ENCODE measurements around the gene DUSP5.
A peak's percentile ranks its signal among the peaks of the same experiment; 100 is the strongest.
"Not testable (repeated sequence)": the region's sequence is repeated elsewhere in the genome, so short reads cannot be mapped to it uniquely, and the experiment has no call there.

Gene DUSP5, protein sequence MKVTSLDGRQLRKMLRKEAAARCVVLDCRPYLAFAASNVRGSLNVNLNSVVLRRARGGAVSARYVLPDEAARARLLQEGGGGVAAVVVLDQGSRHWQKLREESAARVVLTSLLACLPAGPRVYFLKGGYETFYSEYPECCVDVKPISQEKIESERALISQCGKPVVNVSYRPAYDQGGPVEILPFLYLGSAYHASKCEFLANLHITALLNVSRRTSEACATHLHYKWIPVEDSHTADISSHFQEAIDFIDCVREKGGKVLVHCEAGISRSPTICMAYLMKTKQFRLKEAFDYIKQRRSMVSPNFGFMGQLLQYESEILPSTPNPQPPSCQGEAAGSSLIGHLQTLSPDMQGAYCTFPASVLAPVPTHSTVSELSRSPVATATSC

DNA sequence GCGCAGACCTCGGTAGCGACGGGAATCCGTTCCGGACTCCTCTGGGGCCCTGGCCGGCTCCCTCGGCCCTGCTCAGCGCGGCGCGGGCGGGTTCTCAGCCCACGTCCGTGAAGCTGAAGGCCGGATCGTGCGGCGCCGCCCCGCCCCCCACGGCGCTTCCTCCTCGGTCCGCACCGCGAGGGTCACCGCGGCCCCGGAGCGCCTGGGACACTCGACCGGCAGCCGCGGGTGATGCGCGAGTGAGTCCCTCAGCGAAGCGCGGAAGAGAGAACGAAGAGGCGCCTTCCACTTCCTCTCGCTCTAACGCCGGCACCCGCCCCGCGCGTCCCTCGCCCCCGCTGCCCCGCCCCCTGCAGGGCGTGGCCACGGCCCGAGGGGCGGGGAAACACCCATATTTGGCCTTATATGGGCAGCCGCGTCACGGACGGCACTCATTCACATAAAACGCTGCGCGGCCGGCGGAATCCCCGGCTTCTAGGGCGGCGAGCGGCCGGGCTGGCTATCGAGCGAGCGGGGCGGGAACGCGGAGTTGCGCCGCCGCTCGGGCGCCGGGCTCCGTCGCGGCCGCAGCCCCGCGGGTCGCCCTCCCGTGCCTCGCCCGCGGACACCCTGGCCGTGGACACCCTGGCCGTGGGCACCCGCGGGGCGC, at the start of gene DUSP5:
TSS of gene DUSP5 (plus strand) at position 470 of the 649 bp plus-strand sequence. CDS start 215 bp downstream, outside the sequence.
- peak; percentile 96 for DNase-seq

DNA sequence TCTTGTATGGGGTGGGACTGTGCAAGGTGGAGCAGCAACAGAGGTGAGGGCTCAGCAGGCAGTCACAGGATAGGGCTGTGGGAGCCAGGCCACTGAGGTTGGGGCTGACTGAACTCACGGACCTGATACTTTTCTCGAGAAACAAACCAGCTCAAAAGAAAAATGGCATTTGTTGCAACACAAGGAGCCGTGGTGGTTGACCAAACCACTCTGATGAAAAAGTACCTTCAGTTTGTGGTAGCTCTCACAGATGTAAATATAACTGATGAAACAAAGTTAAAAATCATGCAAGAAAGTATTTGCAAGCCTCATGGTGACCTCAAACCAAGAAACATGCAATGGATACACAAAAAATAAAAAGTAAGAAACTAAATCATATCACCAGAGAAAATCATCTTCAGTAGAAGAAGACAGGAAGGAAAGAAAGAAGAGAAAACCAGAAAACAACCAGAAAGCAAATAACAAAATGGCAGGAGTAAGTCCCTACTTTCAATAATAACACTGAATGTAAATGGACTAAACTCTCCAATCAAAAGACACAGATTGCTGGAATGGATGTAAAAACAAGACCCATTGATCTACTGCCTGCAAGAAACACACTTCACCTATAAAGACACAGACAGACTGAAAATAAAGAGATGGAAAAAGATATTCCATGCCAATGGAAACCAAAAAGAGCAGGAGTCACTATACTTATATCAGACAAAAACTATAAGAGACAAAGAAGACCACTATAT, 48.9 kb upstream of the DUSP5 start:
- DNase-seq = peak; percentile 66

DNA sequence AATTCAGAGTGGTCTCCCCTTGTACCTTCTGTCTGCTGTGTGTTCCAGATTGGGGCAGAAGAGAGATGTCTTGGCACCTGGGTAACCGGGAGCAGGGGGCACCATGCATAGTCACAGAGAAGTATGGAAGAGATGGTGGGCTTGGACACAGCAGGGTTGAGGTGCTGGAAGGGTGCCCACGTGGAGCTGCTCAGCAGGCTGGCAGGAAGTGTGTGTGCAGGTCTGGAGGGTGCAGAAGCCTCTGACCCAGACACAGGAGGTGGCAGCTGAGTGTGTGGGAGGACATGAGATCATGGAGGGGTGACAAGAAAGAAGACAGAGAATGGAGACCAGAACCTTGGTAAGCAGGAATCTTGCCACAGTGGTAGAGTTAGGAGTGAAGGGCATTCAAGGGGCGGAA, 42.3 kb upstream of the DUSP5 start:
- no peak for DNase-seq

DNA sequence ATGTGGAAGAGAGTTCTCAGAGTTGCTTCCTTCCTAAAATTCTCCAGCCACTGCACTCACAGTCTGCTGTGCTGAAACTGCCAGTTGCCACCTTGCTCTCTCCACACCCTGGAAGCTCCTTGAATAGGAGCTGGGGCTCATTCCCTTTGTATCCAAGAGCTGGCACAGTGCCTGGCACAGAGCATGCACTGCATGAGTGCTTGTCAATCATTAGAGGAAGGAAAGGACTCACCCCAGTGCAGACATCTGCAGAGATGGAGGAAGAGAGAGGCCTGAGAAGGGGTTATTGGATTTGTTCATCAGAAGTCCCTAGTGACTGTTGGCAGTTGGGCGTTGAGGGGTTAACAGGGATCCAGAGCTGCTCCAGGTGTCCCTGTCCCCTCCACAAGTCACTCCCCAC, 41.7 kb upstream of the DUSP5 start:
- DNase-seq = no peak

DNA sequence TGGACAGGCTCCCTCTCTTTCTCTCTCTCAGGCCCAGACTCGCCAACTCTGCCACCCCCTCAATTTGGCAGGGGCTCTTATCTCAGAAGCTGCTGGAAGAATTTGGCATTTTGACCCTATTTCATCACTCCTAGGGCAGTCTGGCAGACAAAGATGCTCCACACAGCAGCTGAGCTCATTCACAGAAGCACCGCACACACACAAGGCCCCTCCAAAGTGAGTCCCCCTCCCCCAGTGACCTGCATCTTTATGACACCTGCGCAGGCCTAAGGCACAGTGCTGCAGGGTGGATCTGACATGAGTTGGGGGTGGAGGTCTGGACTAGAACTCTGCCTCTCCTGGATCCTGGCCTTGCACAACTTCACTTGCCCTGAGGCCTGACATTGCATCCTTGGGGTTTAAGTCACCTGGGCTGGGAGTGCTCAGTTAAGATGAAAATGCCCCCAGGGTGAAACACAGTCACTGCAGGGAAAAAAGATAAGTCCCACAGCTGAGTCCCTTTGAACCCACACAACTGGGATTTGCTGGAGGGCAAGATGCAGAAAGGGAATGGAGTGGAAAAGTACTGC, 41.1 kb upstream of the DUSP5 start:
- no peak for DNase-seq

DNA sequence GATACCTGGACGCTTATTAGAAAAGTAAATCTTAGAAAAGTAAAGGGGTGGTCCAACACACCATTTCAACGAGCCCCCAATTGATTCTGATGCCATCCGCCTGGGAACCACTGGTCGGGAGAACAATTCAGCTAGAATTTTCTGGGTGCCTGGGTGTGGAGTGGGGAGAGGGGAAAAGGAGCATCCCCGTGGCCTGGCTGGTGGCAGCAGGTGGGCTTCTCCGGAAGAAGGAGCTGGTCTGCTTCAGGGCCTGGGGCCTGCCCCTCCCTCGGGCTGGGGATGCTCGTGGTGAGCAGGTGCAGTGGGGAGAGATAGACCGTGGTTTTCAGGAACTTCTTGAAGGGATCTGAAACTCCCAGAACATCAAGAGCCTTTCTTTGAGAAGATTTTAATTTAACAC, 39.9 kb upstream of the DUSP5 start:
- DNase-seq = no peak

DNA sequence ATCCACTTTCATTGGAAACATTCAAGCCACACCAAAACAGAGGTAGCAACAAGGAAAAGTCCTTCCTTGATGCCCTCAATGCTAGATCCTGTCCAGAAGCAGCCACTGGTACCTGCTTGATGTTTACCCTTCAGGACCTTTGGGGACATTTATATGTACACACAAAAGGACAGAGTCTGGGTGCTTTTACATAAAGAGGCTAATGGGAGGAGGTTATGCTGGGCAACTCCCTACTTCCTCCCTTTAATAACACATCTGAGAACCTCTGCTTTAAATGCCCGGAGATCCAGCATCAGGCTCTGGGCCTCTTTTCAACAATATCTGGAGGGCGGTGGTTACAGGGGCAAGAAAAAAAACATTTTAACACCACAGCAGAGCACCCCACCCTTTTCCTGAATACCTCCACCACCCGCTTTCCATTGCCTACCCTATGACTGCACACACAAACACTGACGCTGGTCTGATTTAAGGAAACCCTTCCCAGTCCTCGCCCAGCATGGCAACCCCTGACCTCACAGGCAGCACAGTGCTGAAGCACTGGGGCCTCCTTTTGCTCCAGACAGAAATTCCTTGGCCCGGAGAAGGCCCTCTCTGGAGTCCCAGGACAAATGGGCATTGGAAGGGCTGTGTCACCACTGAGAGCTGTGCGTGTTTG, 39.3 kb upstream of the DUSP5 start:
- no peak for DNase-seq

DNA sequence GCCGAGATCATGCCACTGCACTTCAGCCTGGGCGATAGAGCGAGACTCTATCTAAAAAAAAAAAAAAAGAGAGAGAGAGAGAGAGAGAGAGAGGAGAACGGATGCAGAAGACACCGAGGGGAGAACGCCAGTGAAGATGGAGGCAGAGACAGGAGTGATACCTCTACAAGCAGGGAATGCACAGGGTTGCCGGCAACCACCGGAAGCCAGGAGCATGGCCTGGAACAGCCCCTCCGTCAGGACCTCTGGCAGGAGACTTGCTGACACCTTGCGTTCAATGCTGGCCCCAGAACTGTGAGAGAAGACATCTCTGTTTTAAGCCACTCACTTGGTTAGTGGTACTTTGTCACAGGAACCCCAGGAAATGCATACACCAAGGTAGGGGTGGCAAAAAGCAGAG, 38.1 kb upstream of the DUSP5 start:
- DNase-seq = no peak

DNA sequence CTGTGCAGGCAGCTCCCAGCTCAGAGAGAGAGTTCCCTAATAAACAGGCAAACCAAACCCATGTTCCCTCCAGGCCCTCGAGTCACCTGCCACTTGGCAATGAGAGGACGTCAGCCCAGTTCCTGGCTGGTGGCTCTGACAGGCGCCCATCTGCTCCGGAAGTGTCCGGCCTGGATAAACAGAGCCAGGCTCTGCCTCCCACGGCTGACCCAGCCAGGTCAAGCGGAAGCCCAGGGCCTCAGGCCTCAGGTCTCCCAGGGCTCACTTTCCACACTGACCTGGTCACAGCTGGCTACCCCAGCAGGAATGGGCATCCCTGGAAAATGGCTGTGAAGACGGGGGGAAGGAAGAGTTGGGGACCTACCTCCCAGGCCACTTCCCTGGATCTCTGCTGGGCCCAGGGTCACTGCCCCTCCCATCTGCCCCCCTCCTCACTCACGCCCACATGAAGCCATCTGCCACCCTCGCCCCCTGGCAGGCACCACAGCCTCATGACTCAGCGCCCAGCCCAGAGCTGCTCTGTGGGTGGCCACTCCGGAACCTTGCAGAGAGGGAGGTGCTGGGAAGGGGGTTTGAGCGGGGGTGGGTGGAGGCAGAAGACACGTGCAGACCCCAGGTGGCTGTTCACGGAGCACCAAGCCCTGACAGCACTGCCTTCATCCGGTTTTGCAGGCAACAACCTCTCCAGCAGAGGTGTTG, 37.4 kb upstream of the DUSP5 start:
- peak; percentile 33 for DNase-seq

DNA sequence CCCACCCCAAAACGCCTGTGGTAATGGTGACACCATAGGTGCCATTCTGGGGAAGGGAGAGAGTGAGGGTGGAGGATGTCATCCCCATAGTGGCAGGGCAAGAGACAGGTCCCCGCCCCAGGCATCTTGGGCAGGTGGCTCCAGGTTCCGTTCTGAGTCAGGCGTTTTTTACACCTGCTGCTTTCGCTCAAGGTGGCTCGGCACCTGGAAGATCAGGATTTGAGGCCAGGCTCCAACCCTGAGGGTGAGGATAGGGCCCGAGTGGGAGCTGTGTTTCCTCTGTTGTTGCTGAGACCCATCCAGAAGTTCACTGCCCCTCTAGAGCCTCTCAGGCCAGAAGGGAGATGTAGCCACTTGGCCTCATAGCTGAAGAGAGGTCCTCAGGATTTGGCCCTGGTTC, 36.6 kb upstream of the DUSP5 start:
- no peak for DNase-seq

DNA sequence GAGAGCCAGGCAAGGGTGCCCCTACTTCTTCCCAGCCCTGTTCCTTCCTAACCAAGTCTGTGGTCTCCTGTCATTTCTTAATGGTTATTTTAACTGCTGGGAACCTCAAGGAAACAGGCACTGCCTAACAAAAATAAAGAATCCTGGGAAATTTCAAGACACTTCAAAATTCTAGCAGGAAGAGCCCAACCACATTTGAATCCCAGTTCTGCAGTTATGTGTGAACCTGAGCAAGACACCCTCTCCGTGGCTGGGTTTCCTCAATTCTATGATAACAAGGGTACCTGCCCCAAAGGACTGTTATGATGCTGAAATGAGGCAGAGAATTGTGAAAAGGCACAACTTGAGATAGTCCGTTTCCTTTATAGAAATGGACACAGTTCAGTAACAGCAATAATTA, 36.2 kb upstream of the DUSP5 start:
- DNase-seq = no peak

DNA sequence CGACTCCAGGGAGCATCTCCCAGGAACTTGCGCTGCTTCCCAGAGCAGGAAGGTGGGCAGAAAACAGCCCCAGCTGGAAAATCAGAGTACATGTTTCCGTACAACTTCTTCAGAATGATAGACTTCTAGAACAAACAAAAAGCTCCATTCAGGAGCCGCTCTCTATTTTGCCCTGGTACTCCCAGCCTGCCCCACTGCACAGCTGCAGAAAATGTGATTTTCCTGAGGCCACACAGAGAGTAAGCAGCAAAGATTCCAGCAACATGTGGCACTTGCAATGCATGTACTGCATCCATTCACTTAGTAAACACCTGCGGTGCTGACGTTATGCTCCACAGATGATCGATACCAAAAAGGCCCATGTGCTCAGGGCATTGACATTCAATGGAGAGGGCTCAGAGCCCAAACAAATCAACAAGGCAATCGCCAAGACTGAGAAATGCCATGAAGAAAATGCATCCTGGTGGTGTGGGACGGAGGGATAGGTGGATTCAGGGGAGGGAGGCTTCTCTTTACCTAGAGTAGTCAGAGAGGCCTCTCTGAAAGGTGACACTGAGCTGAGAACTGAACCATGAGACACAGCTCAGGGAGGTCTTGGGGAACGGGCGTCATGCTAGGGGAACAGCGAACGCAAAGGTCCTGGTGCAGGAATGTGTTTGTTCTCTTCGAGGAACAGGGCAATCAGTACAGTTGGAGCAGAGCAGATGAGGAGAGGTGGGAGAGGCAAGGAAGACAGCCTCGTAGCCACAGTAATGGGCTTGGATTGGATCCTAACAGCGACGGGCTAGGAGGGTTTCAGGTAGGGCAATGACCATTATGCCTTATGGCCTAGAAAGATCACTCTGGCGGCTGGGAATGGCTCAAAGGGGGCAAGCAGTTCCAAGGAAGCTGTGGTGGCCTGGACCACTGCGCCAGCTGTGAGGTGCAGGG, 35.3 kb upstream of the DUSP5 start:
- DNase-seq = no peak

DNA sequence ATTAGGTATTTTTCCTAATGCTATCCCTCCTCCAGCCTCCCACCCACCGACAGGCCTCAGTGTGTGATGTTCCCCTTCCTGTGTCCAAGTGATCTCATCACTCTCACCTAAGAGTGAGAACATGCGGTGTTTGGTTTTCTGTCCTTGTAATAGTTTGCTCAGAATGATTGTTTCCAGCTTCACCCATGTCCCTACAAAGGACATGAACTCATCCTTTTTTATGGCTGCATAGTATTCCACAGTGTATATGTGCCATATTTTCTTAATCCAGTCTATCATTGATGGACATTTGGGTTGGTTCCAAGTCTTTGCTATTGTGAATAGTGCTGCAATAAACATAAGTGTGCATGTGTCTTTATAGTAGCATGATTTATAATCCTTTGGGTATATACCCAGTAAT, 29.4 kb upstream of the DUSP5 start:
- DNase-seq = not testable (repeated sequence)

DNA sequence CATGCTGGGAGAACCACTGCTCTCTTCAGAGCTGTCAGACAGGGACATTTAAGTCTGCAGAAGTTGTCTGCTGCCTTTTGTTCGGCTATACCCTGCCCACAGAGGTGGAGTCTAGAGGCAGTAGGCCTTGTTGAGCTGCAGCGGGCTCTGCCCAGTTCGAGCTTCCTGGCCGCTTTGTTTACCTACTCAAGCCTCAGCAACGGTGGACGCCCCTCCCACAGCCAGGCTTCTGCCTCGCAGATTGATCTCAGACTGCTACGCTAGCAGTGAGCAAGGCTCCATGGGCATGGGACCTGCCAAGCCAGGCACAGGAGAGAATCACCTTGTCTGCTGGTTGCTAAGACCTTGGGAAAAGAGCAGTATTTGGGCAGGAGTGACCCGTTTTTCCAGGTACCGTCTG, 27.2 kb upstream of the DUSP5 start:
- DNase-seq = not testable (repeated sequence)

DNA sequence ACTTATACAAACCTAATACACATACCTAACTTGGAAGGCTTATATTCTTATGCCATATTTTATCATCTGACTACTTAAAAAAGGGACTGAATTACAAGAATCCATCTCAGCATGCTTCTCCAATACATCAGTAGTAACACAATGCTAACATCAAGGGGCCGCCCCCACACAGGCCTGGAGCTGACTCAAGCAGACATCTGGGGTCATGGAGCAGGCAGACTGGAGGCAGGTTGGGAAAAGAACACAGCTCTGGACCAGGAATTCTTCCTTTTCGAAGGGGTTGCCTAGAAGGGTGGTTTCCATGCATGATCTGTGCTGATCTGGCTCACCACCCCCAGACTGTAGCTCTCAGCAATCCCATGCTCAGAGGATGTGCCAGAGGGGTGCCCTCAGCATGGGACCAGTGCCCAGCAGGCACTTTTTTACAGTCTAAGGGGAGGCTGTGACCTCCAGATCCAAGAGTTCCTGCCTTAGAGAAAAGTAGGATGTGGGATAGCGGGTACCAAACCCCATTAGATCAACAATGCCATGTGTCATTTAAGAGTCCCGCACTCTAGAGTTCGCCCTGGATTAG, 26.1 kb upstream of the DUSP5 start:
- DNase-seq = no peak

DNA sequence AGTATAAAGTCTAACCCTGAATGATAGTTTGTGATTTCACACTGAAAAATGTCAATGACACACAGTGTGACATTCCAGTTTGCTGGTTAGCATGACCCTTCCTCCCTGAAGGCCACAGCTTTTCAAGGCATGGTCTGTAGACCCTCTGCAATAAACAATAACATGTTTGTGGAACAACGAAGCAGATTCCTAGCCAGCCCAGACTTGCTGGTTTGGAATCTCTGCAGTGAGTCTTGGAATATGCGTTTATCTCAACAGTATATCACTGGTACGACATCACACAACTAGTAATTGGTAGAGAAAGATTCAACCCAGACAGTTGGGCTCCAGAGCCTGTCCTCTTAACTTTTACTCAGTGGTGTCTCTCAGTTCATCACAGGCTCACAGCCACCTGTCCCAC, 23.7 kb upstream of the DUSP5 start:
- no peak for DNase-seq

DNA sequence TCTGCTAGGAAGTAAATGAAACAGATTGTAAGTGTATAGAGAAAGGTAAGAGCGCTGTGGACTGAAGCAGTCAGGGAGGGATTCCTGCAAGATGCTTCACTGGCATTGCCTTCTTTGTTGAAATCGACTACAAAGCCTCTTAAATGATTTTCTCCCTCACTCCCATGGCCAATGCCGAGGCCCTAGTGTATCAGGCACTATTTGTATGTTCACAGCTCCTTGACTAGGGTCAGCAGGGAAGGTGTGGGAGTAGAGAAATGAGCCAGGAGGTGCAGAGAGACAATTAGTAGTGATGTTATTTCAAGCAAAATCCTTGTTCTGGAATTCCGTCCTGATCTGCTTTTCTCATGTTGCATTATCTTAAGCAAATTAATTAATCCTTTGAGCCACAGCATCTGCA, 22.9 kb upstream of the DUSP5 start:
- no peak for DNase-seq

DNA sequence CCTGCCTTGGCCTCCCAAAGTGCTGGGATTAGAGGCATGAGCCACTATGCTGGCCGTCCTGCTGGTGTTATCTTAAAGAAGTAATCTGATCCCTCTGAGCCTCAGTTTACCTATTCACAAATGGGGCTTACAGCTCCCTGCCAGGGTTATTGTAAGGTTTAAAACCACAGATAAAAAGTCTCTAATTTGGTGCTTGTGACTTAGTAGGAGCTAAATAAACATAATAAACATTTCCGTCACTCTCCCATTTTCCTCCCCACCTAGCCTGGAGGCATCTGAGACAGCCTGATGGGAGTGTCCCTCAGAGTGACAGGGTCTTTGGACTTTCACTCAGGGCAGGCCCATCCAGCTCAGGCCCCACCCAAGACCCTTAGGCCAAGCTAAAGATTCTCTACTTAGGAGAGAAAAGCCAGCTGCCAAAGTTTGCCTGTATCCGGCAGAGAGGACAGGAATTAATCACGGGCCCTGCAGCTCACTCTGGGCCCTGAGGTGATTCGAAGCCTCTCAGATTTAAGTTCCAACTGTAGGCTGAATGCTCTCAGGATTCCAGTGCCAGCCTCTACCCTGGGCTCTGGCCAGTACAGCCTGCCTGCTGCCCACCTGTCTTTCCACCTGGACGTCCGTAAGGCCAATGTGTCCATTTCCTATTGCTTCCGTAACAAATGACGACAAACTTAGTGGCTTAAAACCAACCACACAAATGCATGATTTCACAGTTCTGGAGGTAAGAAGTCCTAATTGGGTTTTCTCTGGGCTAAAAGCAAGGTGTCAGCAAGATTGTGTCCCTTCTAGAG, 21.8 kb upstream of the DUSP5 start:
- no peak for DNase-seq

DNA sequence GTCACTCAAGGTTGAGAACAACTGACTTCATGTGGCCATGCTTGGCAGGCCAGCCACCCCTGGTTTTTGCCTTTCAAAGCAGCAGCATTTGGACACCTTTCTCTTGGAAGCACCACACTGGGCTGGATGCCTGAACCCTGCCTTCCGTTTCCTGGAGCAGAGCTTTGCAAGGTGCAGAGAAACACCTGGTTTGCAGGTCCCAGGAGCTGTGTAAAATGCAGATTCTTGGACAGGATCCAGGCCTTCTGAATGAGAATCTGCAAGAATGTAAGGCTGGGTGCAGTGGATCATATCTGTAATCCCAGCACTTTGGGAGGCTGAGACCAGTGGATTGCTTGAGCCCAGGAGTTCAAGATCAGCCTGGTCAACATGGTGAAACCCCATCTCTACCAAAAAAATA, 18.0 kb upstream of the DUSP5 start:
- DNase-seq = no peak

DNA sequence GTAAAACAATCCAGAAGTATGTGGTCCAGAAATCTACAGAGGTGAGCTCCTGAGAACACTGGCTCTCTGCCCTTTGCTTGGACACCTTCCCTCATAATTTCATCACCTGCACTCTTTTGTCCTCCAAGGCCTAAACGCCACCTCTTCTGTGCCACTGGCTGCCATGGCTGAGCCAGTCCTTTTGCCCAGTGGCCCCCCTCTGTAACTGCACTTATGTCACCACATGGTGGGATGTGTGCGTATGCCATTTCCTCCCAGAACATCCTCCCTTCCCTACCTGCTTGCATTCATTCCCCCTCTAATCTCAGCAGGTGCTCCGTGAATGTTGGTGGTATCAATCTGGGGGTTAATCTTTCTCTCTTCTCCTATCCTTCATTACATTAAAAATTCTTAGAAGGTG, 17.3 kb upstream of the DUSP5 start:
- no peak for DNase-seq
